NB4 (cell line): Measurements from ENCODE around the gene KCNMB2.

Source experiments
- POLR2A ChIP-seq: IDR thresholded peaks from 2 replicates; pipeline ENCODE4 v1.6.1; 2011; ENCODE audit warnings: mild to moderate bottlenecking; ENCODE audit not compliant: insufficient read length; ENCODE audit errors: extremely low read depth
- TF ChIP-seq, protein P1 (sequence below): IDR thresholded peaks from one replicate; pipeline ENCODE4 v1.5.1; 2012; ENCODE audit warnings: low read depth, low read length

DNA sequence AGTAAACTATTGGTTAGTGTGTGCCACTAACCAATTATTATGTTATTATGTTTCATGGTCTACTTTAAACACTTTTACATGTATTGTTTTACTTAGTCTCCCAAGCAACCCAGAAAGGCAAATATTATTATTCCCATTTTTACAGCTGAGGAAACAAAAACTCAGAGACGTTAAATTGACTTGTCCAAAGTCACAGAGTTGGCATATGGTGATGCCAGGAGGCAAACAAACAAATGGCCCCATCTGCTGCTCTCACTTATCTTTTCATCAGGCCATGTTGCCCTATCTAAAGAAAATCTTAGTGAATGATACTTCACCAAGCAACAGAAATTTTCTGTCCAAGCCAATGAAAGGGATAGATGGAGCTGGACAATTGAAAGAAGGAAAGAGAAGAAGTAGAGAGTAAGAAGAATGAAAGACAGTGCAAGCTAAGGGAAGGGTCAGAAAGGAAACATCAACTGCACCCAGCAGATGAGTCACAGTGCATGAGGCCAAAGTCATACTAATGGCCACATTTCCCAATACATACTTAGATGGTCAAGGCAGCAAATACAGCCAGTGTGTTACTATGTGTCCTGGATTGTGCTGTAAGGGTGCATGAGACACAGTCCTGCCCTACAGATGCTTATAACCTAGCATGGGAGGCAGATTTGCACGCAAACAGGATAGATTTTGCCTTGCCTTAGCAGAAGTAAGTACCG lies 266.9 kb downstream of the KCNMB2 start:
- TF ChIP-seq, protein P1, sequence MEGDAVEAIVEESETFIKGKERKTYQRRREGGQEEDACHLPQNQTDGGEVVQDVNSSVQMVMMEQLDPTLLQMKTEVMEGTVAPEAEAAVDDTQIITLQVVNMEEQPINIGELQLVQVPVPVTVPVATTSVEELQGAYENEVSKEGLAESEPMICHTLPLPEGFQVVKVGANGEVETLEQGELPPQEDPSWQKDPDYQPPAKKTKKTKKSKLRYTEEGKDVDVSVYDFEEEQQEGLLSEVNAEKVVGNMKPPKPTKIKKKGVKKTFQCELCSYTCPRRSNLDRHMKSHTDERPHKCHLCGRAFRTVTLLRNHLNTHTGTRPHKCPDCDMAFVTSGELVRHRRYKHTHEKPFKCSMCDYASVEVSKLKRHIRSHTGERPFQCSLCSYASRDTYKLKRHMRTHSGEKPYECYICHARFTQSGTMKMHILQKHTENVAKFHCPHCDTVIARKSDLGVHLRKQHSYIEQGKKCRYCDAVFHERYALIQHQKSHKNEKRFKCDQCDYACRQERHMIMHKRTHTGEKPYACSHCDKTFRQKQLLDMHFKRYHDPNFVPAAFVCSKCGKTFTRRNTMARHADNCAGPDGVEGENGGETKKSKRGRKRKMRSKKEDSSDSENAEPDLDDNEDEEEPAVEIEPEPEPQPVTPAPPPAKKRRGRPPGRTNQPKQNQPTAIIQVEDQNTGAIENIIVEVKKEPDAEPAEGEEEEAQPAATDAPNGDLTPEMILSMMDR: no peak
- TF ChIP-seq POLR2A: no peak
